Mammary epithelial cell (primary cell): ENCODE measurements around the gene RPLP1.

ENCODE experiments used
- CTCF ChIP-seq, 2 donors: IDR thresholded peaks in 1 of 2; conservative IDR thresholded peaks in 1 of 2; 2 replicates each; pipeline ENCODE4 v1.5.1; 2011 to 2012; ENCODE audit warnings: inconsistent platforms in 2 of 2, low read length in 2 of 2, mild to moderate bottlenecking in 2 of 2, control low read depth in 1 of 2, low read depth in 1 of 2; ENCODE audit not compliant: insufficient read depth in 1 of 2; ENCODE audit errors: extremely low read depth in 1 of 2
- EZH2 ChIP-seq: IDR thresholded peaks from 2 replicates; pipeline ENCODE4 v1.6.1; 2012; ENCODE audit warnings: low read length, inconsistent platforms, borderline replicate concordance

- TF ChIP-seq EZH2 (no peak), CTCF (conservative IDR thresholded peaks at IDR 0.05 in 1 of 2, IDR thresholded peaks at IDR 0.05 in 1 of 2; ENCODE audit: extremely low read depth in 1 of 2, insufficient read depth in 1 of 2, low read depth in 1 of 2, low read length in 2 of 2) (no peak)
Measured at GRCh38 chr15:69493406-69493805, 40.8 kb downstream of the RPLP1 start.
